HG03025 (cell line): Measurements from ENCODE around the gene AMDHD2.
A peak's percentile ranks its signal among the peaks of the same experiment; 100 is the strongest.
"Not testable (repeated sequence)": the region's sequence is repeated elsewhere in the genome, so short reads cannot be mapped to it uniquely, and the experiment has no call there.

Experiments used
- ATAC-seq: cut with Tn5 transposase; IDR thresholded peaks from one replicate; pipeline ENCODE4 v1.9.1; 2021; ENCODE audit warnings: mild to moderate bottlenecking, moderate library complexity; ENCODE audit not compliant: unreplicated experiment, low FRiP score

The AMDHD2 gene

GRCh38 chr16:2520097-2520783 lies at the start of gene AMDHD2:
Gene AMDHD2, plus strand, starts transcription at chr16:2520371. Its CDS starts 88 bp downstream, at chr16:2520459.
- no peak for ATAC-seq

- no peak for ATAC-seq
These were observed 49.6 kb upstream of the AMDHD2 start for GRCh38 chr16:2470603-2471015.

GRCh38 chr16:2471016-2471652 lies 49.0 kb upstream of the AMDHD2 start, which contains the start of gene NTN3:
Gene NTN3, plus strand, starts transcription at chr16:2471297. Its CDS starts 405 bp downstream, at chr16:2471702.
- no peak for ATAC-seq

GRCh38 chr16:2471653-2472487 lies 48.3 kb upstream of the AMDHD2 start:
- ATAC-seq = no peak

- ATAC-seq = no peak
These were observed 47.7 kb upstream of the AMDHD2 start for GRCh38 chr16:2472488-2472864.

GRCh38 chr16:2472885-2473445 lies 47.2 kb upstream of the AMDHD2 start:
- ATAC-seq = no peak

- no peak for ATAC-seq
These were observed 46.7 kb upstream of the AMDHD2 start for GRCh38 chr16:2473446-2473926.

GRCh38 chr16:2473999-2474876 lies 45.9 kb upstream of the AMDHD2 start:
- ATAC-seq = no peak

- ATAC-seq = peak; percentile 56
These were observed 45.2 kb upstream of the AMDHD2 start, which contains the start of gene TBC1D24 for GRCh38 chr16:2474877-2475412. Gene TBC1D24, plus strand, starts transcription at chr16:2475127. Its CDS starts 21,022 bp downstream, at chr16:2496149.

GRCh38 chr16:2475413-2476344 lies 44.5 kb upstream of the AMDHD2 start:
- ATAC-seq = no peak

- ATAC-seq = no peak
These were observed 43.8 kb upstream of the AMDHD2 start for GRCh38 chr16:2476345-2476720.

GRCh38 chr16:2476741-2477140 lies 43.4 kb upstream of the AMDHD2 start:
- ATAC-seq = no peak

GRCh38 chr16:2477327-2477726 lies 42.8 kb upstream of the AMDHD2 start:
- no peak for ATAC-seq

- ATAC-seq = no peak
These were observed 41.9 kb upstream of the AMDHD2 start for GRCh38 chr16:2478279-2478678.

GRCh38 chr16:2479996-2480395 lies 40.2 kb upstream of the AMDHD2 start:
- ATAC-seq = not testable (repeated sequence)

GRCh38 chr16:2480948-2481347 lies 39.2 kb upstream of the AMDHD2 start:
- ATAC-seq = no peak

GRCh38 chr16:2481676-2482075 lies 38.5 kb upstream of the AMDHD2 start:
- ATAC-seq = no peak

GRCh38 chr16:2482249-2482648 lies 37.9 kb upstream of the AMDHD2 start:
- ATAC-seq = no peak
